Measurements from ENCODE around the gene ARHGEF17.
A peak's percentile ranks its signal among the peaks of the same experiment; 100 is the strongest.
"Not testable (repeated sequence)": the region's sequence is repeated elsewhere in the genome, so short reads cannot be mapped to it uniquely, and the experiment has no call there.

The ARHGEF17 gene, protein sequence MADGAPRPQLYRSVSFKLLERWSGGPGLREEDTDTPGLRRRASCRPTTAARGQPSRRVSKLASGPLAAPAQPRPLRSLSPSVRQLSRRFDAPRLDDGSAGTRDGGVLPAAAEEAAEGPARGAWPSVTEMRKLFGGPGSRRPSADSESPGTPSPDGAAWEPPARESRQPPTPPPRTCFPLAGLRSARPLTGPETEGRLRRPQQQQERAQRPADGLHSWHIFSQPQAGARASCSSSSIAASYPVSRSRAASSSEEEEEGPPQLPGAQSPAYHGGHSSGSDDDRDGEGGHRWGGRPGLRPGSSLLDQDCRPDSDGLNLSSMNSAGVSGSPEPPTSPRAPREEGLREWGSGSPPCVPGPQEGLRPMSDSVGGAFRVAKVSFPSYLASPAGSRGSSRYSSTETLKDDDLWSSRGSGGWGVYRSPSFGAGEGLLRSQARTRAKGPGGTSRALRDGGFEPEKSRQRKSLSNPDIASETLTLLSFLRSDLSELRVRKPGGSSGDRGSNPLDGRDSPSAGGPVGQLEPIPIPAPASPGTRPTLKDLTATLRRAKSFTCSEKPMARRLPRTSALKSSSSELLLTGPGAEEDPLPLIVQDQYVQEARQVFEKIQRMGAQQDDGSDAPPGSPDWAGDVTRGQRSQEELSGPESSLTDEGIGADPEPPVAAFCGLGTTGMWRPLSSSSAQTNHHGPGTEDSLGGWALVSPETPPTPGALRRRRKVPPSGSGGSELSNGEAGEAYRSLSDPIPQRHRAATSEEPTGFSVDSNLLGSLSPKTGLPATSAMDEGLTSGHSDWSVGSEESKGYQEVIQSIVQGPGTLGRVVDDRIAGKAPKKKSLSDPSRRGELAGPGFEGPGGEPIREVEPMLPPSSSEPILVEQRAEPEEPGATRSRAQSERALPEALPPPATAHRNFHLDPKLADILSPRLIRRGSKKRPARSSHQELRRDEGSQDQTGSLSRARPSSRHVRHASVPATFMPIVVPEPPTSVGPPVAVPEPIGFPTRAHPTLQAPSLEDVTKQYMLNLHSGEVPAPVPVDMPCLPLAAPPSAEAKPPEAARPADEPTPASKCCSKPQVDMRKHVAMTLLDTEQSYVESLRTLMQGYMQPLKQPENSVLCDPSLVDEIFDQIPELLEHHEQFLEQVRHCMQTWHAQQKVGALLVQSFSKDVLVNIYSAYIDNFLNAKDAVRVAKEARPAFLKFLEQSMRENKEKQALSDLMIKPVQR (N-terminal part only)

DNA sequence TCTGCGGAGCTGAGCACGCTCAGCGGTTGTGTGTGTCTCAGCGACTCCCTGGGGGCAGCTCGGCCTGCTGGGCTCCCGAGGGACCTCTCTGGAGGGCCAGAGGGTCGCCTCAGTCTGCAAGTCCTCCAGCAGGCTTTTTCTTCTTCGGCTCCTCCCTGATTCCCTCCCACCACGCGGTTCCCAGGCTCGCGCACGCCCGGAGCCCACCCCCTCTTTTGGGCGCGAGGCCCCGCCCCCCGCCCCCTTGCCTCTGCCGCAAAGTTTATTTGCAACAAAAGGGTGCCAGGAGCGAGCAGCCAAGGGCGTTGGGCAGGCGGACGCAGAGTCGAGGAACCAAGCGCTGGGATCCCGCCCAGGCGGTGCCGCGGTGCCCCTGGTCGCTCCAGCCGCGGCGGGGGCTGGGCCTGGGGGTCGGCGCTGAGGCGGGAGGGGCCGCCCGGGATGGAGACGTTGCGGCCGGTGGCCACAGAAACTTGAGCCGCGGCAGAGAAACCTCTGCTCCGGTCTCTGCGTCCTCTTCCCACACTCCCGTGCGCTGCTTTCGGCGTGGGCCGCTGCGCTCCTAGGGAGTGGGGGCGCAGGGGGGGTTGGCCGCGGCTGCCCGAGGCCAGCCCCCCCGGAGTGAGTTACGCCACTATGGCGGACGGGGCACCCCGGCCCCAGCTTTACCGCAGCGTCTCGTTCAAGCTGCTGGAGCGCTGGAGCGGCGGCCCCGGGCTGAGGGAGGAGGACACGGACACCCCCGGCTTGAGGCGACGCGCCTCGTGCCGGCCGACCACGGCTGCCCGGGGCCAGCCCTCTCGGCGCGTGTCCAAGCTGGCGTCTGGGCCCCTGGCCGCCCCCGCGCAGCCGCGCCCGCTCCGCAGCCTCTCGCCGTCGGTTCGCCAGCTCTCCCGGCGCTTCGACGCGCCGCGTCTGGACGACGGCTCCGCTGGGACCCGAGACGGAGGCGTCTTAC lies at the start of gene ARHGEF17:
TSS of gene ARHGEF17 (plus strand) at position 274 of the 958 bp plus-strand sequence. CDS start at position 637, 363 bp downstream.
- DNase-seq, result peak; percentile 86

- DNase-seq, result no peak
Measured at GRCh38 chr11:73259406-73260126, 48.5 kb upstream of the ARHGEF17 start.

DNA sequence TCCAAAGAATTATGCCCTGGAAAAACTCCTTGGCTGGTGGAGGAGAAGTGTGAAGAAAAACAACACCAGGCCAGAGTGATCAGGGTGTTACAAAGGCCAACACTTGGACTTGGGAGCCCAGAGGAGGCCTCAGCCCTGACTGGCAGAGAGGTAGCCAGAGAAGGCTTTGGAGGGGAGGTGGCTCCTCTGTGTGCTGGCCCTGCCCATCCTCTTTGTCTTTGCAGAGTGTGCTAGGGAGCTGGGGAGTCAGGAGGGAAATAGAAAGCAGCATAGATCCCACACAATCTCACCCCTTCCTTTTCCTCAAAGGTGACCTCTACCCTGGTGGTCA lies 48.0 kb upstream of the ARHGEF17 start:
- DNase-seq, result no peak

DNA sequence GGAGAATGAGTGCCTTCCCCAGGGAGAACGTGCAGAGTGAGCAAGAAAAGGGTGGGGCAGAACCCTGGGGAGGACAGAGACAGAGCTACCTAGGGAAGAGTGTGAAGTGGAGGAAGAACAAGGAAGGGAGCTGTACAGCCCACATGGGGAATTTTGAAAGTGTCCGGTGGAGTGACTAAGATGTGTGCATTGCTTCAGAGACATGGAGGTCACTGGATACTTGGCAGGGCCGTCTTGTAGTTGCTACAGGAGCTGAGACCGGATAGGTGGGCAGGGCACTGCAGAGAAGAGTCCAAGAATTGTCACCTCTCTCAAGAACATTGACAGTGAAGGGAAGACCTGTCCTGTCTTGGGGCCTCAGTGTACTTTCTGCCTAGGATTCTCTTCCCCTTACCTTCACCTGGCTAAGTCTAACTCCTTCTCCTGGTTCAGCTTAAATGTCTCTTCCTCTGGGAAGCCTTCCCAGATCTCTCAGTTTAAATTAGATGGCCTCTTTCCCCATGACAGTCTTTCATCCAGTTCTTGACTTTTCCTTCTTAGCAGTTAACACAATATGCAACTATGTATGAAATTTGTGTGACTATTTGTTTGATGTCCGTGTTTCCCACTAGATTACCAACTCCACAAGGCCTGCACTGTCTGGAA lies 45.1 kb upstream of the ARHGEF17 start:
- DNase-seq, result no peak

- no peak for DNase-seq
Measured at GRCh38 chr11:73263640-73264039, 44.4 kb upstream of the ARHGEF17 start.

DNA sequence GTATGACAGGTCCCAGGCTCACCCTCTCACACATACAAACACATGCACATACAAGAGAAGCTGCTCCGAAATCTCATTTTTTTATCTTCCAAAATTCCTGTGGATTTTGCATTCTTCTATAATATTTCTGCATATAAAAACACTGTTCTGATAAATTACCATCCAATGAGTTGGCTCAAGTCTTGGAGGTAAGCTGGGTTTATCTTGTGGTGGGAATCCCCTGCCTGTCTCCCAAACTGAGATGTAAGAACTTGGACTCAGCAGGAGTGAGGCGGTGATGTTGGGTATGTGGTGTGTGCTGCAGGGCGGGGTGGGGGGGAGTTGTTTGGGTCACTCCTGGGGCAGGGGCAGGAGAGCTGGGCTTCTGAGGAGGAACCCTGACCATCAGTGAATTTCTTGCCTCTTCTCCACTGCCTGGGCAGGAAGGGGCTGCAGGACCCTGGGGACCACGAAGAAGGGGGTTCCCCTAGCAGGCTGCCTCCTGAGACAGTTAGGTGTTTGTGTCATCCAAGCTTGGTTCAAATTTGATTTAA lies 42.7 kb upstream of the ARHGEF17 start:
- peak; percentile 12 for DNase-seq

DNA sequence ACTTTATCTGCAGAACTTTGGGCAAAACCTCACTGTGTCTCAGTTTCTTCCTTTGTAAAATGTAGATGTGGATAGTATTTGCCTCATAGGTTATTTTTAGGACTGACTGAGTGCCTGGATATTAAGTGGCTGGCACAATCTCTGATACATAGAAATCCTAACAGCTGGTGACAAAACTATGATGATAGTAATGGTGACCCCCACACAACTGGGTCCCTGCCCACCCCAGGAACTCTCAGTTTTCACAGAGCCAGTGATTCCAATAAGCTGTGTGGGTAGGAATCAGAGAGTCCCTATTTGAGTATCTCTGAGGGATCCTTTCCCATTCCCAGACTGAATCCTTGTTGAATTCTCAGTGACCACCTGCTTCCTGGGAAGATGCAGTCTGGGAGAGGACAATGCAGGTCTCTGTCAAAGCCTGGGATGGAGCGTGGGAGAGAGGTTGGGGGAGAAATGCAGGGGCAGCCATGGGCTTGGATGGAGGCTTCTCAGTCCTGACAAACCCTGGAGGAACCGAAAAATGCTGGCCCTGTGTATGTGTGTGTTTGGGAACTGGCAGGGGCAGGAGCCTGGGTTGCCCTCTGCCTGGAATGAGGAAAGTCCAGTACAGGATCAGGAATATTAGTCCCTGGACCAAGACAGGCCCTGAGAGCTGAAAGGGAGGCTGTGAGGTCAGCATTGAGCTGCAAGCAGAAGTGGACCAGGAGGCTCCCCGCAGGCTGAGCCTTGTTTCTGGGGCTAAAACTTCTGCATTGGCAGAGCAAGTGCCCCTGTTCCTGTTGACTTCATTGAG lies 42.0 kb upstream of the ARHGEF17 start:
- DNase-seq, result no peak

DNA sequence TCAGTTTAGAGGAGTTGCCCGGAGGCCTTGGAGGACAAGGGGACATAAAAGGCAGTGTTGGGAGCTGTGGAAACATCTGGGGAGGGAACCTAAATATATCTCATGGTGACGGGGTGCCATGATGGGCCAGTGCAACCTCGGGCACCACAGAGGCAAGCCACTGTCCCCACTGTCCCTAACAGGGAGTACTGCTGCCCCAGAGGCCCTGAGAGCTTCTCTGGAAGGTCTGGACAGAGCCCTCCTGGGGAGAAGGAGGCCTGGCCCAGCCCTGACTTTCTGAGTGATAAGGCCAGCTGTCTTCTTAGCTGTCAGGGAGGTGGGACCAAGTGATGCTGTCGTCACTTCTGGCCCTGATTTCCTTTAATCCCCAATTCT lies 41.4 kb upstream of the ARHGEF17 start:
- DNase-seq, result no peak

- DNase-seq, result no peak
Measured at GRCh38 chr11:73267122-73267846, 40.8 kb upstream of the ARHGEF17 start.

DNA sequence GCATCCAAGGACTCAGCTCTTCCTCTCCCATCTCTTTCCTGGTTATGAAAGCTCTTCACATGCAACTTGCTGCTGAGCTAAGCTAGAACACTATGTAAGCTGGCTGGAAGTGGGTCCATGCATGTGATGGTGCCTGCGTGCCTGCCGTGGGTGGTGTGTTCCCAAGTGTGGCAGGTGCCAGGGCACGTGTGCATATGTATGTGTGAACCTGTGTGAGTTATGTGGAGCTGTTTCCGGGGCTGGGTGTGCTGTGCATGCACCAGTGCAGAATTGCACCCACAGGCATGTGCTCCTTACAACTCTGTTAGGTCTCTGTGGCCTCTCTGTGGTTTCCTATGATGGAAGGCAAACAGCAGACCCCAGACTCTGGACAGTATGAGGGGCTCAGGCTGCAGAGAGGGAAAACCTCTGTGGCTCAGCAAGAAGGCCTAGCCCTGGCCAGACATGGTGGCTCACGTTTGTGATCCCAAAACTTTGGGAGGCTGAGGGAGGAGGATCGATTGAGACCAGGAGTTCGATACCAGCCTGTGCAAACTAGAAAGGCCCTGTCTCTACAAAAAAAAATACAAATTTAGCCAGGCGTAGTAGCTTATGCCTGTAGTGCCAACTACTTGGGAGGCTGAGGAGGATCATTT lies 40.1 kb upstream of the ARHGEF17 start:
- DNase-seq, result no peak

- no peak for DNase-seq
Measured at GRCh38 chr11:73268671-73269271, 39.3 kb upstream of the ARHGEF17 start.

DNA sequence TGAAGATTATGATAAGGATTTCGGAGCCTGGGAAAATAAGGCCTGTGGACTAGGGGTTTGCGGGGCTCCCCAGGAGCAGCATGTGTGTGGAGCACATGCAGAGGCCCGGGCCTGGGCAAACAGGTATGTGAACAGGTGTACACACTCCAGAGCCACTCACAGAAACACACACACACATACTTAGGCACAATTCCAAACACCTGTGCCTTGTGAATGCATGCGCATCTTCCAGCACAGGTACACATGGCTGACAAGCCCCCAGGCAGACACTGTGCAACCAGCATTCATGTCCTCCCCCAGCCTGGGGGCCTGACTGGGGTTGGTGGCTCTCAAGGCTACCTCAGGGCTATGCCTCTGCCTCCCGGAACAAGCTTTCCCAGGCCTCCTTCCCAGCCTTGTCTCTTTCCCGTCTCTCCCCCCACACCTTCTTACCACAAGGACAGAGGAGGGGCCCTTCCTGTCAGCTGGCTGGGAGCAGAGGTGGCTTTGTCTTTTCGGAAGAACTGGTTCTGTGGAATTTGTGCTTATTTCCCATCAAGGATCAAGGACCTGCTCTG lies 38.5 kb upstream of the ARHGEF17 start:
- no peak for DNase-seq

- no peak for DNase-seq
Measured at GRCh38 chr11:73270016-73270854, 37.8 kb upstream of the ARHGEF17 start.

DNA sequence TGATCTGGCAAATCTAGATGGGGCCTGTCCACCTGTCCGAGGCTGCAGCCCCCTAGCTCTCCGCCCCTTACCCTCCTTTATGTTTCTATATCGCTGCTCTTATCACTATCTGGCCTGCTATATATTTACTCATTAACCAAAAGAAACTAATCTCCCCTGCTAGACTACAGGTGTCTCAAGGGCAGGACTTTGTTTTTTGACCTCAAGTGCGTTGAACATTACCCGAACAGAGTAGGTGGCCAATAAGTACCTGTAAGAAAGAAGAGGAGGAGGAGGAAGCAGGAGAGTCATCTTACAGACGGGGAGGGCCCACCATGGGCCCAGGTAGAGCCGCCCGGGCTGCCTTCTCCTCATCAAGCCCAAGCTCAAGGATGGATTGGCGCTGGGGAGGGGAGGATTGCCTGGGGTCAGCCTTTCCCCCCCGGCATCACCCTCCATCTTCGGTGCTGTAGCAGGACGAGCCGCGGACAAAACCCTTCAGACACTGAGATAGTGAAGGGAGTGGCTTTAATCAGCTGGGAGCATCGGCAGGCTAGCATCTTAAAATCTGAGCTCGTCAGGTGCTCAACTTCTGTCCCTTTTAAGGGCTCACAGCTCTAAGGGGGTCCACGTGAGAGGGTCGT lies 37.1 kb upstream of the ARHGEF17 start:
- DNase-seq, result no peak

GRCh38 chr11:73271478-73271865 lies 36.6 kb upstream of the ARHGEF17 start:
- DNase-seq, result not testable (repeated sequence)

DNA sequence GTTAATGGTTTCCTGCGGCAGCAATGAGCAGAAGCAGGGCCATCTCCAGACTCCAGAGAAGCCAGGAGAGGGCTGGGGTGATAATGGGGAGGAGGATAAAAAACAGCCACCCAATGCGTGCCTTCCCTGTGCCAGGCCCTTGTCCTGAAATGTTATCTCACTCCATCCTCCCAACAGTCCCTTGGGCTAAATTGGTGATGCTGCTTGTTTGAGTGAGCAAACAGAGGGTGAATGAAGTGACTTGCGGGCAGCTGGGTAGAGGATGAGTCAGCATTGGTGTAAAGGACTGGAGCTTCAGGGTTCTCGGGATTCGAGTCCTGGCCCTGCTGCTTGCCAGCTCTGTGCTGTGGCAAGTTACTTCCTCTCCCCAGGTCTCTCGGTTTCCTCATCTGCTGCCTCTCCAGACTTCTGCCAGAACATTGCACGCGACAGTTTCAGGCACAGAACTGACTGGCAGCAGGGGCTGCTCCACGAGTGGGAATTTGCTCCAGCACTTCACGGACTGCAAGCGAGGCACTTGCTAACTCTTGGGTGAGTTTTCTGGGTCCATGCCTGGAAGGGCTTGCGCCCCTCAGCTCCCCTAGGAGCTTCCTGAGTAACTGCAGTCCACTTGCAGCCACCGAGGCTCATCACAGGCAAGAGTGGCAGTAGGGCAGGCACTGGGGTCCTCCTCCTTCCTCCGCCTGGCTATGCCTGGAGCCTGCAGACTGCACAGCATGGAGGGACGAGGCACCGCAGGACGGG lies 36.0 kb upstream of the ARHGEF17 start, which contains the start of gene P2RY6:
TSS of gene P2RY6 (plus strand) at position 403 of the 744 bp plus-strand sequence. CDS start 24,181 bp downstream, outside the sequence.
- peak; percentile 41 for DNase-seq

Data from fibroblast of skin of right biceps (primary cell).